ENCODE results near the gene IL1RAP.

The IL1RAP gene

DNA sequence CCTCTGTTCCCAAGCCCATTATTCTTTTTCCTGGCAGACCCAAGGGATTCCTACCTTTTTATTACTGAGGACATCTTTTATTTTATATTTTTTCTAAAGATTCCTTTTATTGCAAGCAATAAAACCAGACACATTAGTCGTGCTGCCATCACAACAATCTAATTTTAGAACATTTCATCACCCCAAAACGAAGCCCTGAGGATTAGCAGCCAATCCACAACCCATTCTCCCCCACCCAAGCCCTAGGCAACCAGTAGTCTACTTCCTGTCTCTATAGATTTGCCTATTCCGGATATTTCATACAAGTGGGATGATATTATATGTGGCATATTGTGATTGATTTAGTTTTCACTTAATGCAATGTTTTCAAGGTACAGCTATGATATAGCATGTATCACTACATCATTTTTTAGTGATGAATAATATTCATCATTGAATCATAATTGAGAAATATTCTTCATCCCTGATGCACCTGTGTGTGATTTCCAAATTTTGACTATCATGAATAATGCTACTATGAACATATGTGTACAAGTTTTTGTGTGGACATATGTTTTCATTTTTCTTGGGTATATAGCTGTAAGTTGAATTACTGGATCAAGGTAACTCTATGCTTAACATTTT, 65.7 kb downstream of the IL1RAP start:
- DNase-seq (ENCODE audit: low spot score) = no peak

DNA sequence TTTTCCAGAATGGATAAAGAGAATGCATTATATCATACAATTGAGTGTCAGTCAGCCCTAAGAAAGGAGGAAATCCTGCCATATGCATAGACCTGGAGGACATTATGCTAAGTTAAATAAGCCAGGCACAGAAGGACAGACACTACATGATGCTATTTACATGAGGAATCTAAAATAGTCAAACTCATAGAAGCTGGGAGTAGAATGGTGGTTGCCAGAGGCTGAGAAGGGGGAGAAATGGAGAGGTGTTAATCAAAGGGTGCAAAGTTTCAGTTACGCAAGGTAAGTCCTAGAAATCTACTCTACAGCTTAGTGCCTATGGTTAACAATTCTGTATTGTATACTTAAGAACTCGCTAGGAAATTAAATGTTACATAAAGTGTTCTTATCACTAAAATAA, 66.5 kb downstream of the IL1RAP start:
- DNase-seq (ENCODE audit: low spot score) = no peak

GRCh38 chr3:190581041-190581541, 67.2 kb downstream of the IL1RAP start:
- DNase-seq (ENCODE audit: low spot score) = no peak

DNA sequence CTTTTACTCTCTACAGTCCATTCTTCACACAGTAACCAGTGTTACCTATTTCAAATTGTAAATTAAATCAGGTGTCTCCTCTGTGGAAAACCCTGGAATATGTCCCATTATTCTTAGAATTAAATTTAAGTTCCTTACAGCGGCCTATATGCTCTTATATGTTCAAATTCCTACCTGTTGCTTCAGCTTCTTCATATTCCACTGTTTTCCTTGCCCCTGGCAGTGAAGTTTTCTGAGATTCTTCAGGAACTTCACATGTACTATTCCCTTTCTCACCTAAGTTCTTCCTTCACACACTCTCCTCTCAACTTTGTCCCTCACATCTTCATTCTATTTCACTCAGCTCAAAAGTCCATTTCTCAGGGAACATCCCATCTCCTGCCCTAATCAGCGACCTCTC, 68.8 kb downstream of the IL1RAP start:
- no peak for DNase-seq (ENCODE audit: low spot score)

DNA sequence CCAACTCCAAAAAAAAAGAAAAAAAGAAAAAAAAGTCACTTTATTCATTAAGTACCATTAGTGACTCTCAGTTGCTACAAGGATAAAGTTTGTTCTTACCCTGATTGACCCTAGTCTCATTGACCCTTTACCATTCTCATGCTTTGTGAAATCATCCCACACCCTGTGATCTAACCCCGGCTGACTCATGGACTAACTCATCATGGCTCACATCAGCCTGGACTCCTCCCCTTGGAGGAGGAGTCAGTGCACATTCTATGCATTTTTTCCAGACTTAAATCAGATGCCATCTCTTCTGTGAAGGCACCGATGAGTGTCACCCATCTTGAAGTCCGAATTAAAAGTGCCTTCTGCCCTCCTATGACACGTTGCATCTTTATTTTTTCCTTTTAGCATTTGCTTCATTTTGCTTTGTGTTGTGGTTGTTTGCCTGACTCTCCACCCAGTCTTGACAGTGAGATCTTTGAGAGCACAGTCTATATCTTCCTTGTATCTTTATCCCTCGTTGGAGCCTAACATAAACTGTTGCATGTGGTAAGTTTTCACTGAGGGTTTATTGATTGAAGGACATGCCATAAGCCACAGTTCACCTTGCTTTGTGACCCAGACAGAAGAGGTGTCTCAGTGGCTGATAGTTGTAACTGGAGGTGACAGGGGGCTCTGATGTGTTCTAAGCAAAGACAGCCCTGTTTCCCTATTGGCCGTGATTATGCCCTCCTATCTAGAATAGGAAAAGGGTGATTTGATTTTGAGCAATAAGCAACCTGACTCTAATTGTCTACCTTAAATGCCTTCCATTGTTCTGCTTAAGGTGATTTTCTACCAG, 72.1 kb downstream of the IL1RAP start:
- DNase-seq (ENCODE audit: low spot score) = no peak

- no peak for DNase-seq (ENCODE audit: low spot score)
Observed at GRCh38 chr3:190586631-190587011, 72.7 kb downstream of the IL1RAP start.

GRCh38 chr3:190588570-190588969, 74.7 kb downstream of the IL1RAP start:
- DNase-seq (ENCODE audit: low spot score) = no peak

- no peak for DNase-seq (ENCODE audit: low spot score)
Observed at GRCh38 chr3:190589326-190589725, 75.4 kb downstream of the IL1RAP start.

GRCh38 chr3:190591080-190591479, 77.2 kb downstream of the IL1RAP start:
- no peak for DNase-seq (ENCODE audit: low spot score)

- no peak for DNase-seq (ENCODE audit: low spot score)
Observed at GRCh38 chr3:190593075-190593474, 79.2 kb downstream of the IL1RAP start.

DNA sequence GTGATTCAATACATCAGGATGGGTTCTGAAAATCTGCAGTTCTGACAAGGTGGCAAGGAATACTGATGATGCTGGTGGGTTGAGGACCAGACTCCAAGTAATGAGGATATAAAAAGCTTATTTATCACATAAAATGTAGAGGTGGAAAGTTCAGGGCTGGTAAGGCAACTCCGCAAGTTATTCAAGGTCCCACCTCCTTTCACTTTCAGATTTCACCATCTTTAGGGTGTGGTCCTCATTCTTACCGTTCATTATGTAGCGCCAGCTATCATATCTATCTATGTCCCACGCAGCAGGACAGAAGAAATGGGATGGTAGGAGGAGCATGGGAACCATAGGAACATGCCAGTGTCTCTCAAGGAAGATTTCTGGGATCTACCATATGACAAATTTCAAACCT, 80.3 kb downstream of the IL1RAP start:
- DNase-seq (ENCODE audit: low spot score) = no peak

- DNase-seq (ENCODE audit: low spot score) = no peak
Observed at GRCh38 chr3:190595179-190595795, 81.4 kb downstream of the IL1RAP start.

GRCh38 chr3:190595807-190596206, 81.9 kb downstream of the IL1RAP start:
- DNase-seq (ENCODE audit: low spot score) = no peak

DNA sequence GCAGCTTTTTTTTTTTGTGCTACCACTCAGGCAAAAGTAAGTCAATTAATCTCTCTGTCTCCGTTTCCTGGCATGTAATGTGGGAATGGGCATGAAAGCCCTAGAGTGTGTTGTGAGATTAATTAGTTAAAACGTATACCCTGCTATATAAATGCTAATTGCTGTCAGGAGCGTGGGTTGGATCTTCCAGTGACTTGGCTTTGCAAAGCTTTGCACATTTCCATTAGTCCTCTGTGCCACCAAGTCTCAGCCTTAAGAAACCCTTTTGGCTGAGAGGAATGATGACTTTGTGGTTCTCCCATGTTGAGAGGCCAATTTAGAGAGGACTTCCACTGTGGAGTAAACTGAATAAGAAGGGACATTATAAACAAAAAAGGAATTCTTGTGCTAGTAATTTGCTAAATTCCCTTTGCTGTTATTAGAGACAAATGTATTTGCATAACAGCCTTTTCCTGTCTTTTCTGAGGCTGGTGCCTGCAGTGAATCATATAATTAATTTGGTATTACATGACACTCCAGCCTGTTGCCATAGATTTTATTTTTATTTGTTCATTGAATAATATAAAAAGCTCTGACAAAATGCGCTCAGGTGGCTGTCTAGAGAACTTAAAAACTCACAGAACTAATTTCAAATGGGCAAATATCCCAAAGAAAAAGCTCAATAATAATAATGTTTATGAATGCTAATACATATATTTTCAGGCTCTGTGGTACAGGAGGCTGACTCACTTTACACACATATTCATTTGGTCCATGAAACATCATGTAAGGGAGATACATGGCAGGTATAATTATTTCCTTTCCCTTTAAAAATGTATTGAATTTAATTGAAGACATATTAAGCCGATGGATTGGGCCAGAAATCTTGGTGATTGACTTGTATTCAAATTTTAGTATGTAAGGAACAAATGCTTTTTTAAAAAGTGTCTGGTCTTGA, 82.7 kb downstream of the IL1RAP start:
- no peak for DNase-seq (ENCODE audit: low spot score)

DNA sequence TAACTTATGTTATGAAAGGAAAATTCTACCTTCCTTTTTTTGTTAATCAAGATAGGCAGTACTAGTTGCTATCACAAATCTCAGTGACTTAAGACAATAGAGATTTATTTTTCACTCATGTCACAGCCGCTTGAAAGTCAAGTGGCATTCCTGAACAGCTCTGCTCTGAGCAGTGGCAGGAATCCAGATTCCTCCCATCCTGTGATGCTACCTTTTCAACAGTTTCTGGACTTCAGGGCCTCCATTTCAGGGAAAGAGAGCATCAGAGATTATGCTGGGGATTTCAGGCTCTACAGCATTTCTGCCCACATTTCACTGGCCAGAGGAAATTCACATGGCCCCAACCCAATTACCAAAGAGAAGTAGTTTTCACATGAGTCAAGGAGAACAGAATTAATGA, 83.4 kb downstream of the IL1RAP start:
- DNase-seq (ENCODE audit: low spot score) = no peak

- no peak for DNase-seq (ENCODE audit: low spot score)
Observed at GRCh38 chr3:190601622-190602021, 87.7 kb downstream of the IL1RAP start.

DNA sequence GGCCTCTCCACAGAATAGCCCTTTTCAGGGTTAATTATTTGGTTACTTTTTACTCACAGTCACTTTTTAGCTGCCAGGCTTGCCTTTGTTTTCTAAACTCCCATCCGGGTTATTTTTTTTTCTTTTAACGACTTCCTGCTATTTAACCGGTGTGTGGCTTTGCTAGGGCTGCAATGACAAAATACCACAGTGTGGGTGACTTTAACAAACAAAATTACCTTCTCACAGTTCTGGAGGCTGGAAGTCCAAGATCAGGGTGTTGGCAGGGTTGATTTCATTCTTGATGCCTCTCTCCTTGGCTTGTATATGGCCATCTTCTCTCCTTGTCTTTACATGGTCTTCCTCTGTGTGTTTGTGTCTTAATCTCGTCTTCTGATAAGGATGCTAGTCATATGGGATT, 91.5 kb downstream of the IL1RAP start:
- no peak for DNase-seq (ENCODE audit: low spot score)

DNA sequence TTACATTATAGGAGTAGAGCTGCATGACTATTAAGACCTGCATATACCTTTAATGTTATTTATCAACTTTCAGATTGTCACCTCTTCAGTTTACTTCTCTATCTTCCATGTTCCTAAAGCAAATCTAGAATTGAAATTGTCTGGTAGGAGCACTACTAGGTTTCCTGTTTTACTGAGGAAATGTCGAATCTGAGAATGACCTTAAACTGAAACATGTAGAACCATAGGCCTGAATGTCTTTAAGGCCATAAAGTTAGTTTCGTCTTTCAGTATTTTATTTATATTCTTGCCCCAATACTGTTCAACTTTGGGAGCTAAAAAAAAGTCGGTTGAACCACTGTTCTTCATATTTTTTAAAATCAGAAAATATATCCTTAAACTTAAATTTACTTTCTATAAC, 92.7 kb downstream of the IL1RAP start:
- DNase-seq (ENCODE audit: low spot score) = no peak

GRCh38 chr3:190607021-190607420, 93.1 kb downstream of the IL1RAP start:
- no peak for DNase-seq (ENCODE audit: low spot score)

GRCh38 chr3:190608850-190609589, 95.1 kb downstream of the IL1RAP start:
- DNase-seq (ENCODE audit: low spot score) = no peak
